Caco-2 (cell line): ENCODE measurements around the gene NOVA2. TPM values are rescaled to one million over a fixed set of nuclear protein-coding genes. Genes with fewer than 3 reads are reported as not detected.
A peak's percentile ranks its signal among the peaks of the same experiment; 100 is the strongest.

Experiments used
- BruUV-seq: library from RNA; stranded (reverse); fragments of 400-500 nt; replicated peaks from 2 replicates; lab custom pipeline; 2021; lab: Mats Ljungman, UMichigan
- CTCF ChIA-PET: fragments of 300-600 bp; sonication (Branson Sonifier 250); formaldehyde crosslinking; loops from one replicate; lab custom pipeline; 2022; ENCODE audit warnings: antibody characterized with exemption; lab: Charles Lee
- POLR2A ChIA-PET: fragments of 300-600 bp; sonication (Branson Sonifier 250); formaldehyde crosslinking; loops from one replicate; lab custom pipeline; 2022; ENCODE audit warnings: antibody characterized with exemption; lab: Charles Lee
- DNase-seq, 2 experiments: peaks; one replicate each; pipeline versions ENCODE4 v3.0.0 to v3.0.0-alpha.2; 2020 to 2022
- H3K27me3 ChIP-seq: replicated peaks from 2 replicates; pipeline ENCODE4 v1.6.0; 2011; ENCODE audit warnings: low read length; ENCODE audit not compliant: control insufficient read depth, insufficient read depth
- H3K36me3 ChIP-seq: 2 replicates; pipeline ENCODE4 v1.5.1; 2011; ENCODE audit warnings: low read length; ENCODE audit not compliant: control insufficient read depth, insufficient read depth
- H3K4me1 ChIP-seq: fragments of 250-450 bp; sonication (Bioruptor Pico); 2 replicates; pipeline ENCODE4 v1.5.1; 2020; ENCODE audit warnings: mild to moderate bottlenecking
- H3K4me3 ChIP-seq: 2 replicates; pipeline ENCODE4 v1.5.1; 2011; ENCODE audit warnings: low read depth, mild to moderate bottlenecking, control low read depth, low read length
- H3K9me3 ChIP-seq: fragments of 250-450 bp; sonication (Bioruptor Pico); 2 replicates; pipeline ENCODE4 v1.5.1; 2020; ENCODE audit warnings: mild to moderate bottlenecking, moderate library complexity
- H3K27ac Mint-ChIP-seq: one replicate; pipeline ENCODE4 v1.8.0; 2022; ENCODE audit warnings: mixed read lengths; ENCODE audit not compliant: unreplicated experiment
- H3K27me3 Mint-ChIP-seq: one replicate; pipeline ENCODE4 v1.8.0; 2022; ENCODE audit warnings: mixed read lengths; ENCODE audit not compliant: insufficient read depth, unreplicated experiment
- H3K36me3 Mint-ChIP-seq: one replicate; pipeline ENCODE4 v1.8.0; 2022; ENCODE audit warnings: mild to moderate bottlenecking, mixed read lengths; ENCODE audit not compliant: insufficient read depth, unreplicated experiment
- H3K4me1 Mint-ChIP-seq: one replicate; pipeline ENCODE4 v1.8.0; 2022; ENCODE audit warnings: low read depth, mixed read lengths; ENCODE audit not compliant: unreplicated experiment
- H3K4me3 Mint-ChIP-seq: one replicate; pipeline ENCODE4 v1.8.0; 2022; ENCODE audit warnings: mild to moderate bottlenecking, moderate library complexity, mixed read lengths; ENCODE audit not compliant: unreplicated experiment
- H3K9me3 Mint-ChIP-seq: one replicate; pipeline ENCODE4 v1.8.0; 2022; ENCODE audit warnings: mixed read lengths; ENCODE audit not compliant: unreplicated experiment
- intact Hi-C: fragments of 100-400 bp; cut with micrococcal nuclease; formaldehyde crosslinking; loops from one replicate; pipeline ENCODE4 v1.10.0; 2022; ENCODE audit not compliant: unreplicated experiment
- total RNA-seq: library from RNA; stranded (reverse); gene quantifications from 2 replicates; pipeline ENCODE4 v1.2.3, GENCODE V29; 2022
- TF ChIP-seq, protein P1 (sequence below), 2 experiments: fragments of 200-600 bp in 1 of 2; IDR thresholded peaks; 1 replicate in 1 of 2; 2 replicates in 1 of 2; pipeline versions ENCODE4 v1.5.1 to v1.8.0; 2011 to 2022; ENCODE audit warnings: antibody characterized with exemption in 1 of 2, control low read depth in 1 of 2, inconsistent platforms in 1 of 2, low read depth in 1 of 2, low read length in 1 of 2, mild to moderate bottlenecking in 1 of 2, moderate library complexity in 1 of 2; ENCODE audit not compliant: insufficient read depth in 1 of 2, severe bottlenecking in 1 of 2, unreplicated experiment in 1 of 2

Gene NOVA2
- total RNA-seq, 1 experiment from 2014 or later: 0.05 TPM

DNA sequence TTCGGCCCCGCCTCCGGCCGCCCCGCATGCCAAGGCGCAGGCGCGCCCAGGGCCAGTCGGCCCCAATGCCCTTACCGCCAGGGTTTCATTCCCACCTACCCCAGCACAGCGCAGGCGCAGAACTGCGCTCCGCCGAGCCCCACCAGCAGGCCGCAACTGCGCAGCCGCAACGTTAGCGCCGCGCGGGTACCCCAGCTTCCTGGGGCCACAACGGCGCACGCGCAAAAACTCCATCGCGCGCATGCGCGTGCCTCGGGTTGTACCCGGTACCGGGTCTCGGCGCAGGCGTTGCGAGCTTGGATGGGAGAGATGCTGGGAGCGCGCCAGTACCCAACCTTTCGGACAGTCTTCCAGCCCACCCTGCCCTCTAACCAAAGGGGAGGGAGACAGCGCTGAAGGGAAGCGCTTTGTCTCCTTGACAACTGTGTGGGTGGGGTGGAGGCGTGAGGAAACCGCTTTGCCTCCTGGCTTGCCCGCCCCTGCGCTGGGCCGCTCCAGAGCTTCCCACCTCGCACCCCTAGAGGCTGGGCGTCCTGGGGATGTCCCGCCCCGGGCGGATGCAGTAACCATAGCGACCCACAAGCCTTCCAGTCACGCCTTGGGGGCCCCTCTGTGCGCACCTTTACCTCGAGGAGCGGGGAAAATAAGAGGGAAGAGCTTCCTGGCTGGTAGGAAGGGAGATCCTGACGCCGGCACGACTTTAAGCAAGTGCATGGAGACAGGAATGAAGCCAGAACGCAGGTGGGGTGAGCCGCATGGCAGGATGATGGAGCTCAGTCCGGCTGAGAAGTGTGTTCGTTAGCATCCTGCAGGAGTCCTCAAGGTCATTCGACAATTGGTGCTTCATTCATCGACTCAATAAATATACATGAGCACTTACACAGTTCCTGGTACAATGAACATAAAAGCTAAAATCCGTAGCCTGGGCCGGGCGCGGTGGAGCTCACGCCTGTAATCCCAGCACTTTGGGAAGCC lies 70.7 kb downstream of the NOVA2 start:
- no TSS peak for BruUV-seq
- H3K4me3 Mint-ChIP-seq: peak overlapping the region; percentile 80

DNA sequence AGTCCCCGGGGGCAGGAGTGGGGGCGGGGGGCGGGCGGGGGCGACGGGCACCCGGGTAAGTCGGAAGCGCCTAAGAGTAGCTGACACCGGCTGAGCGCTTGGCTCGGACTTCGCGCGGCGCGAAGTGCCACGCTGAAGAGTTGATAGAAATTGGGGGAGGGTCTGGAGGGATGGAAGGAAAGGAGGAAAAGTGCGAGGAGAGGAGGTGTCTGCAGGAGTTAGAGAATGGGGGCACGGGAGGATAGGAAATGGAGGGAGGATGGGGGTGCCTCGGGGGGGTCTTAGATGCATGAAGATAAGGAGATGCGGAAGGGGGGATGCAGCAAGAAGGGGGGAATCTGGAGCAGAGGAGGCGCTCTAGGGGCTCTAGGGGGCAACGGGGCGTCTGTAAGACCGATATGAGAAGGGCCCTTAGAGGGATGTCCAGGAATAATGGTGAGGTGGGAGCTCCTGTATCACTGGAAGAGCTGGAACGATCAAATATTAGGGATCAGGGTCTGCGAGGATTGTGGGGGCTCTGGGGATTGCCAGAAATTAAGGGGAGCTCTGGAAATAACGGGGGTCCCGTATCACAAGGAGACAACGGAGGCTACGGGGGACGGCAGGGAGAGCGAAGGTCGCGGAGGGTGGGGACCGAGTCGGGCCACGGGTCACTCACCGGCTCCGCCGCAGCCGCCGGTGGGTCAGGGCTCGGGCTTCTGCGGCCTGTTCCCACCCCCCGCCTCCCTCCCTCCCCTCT lies 71.6 kb downstream of the NOVA2 start, which contains the start of gene MYPOP:
MYPOP (minus strand) TSS at position 702 of the 739 bp plus-strand sequence. CDS start 840 bp downstream, outside the sequence.
- ChIA-PET POLR2A (interaction anchor here (1.0 to 2.9 kb wide), 6 partner anchors 16 to 93 kb away, joined by 4 to 19 read pairs (median 8); partner anchors contain the start of genes CCDC61, FOXA3 and IRF2BP1), CTCF (interaction anchor here (0.5 to 3.4 kb wide), 10 partner anchors 16 to 528 kb away, joined by 3 to 18 read pairs (median 7); partner anchors contain the start of genes IRF2BP1, SIX5 and SYMPK)
- peak in 1 of 2 experiments; percentile 26 for DNase-seq
- H3K36me3 ChIP-seq: peaks cover 3% of the 10 kb centered on the region; the same call in 1 of the 2 replicates
- H3K4me1 ChIP-seq: peaks cover 5% of the 10 kb centered on the region
- H3K36me3 Mint-ChIP-seq: peaks cover 46% of the 10 kb centered on the region
- peak within 1 kb of the TSS; percentile 65 for H3K27ac Mint-ChIP-seq
- no peaks in the 10 kb centered on the region for H3K4me1 Mint-ChIP-seq
- TF ChIP-seq, protein P1, sequence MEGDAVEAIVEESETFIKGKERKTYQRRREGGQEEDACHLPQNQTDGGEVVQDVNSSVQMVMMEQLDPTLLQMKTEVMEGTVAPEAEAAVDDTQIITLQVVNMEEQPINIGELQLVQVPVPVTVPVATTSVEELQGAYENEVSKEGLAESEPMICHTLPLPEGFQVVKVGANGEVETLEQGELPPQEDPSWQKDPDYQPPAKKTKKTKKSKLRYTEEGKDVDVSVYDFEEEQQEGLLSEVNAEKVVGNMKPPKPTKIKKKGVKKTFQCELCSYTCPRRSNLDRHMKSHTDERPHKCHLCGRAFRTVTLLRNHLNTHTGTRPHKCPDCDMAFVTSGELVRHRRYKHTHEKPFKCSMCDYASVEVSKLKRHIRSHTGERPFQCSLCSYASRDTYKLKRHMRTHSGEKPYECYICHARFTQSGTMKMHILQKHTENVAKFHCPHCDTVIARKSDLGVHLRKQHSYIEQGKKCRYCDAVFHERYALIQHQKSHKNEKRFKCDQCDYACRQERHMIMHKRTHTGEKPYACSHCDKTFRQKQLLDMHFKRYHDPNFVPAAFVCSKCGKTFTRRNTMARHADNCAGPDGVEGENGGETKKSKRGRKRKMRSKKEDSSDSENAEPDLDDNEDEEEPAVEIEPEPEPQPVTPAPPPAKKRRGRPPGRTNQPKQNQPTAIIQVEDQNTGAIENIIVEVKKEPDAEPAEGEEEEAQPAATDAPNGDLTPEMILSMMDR (IDR thresholded peaks at IDR 0.05; ENCODE audit: insufficient read depth in 1 of 2, low read depth in 1 of 2, low read length in 1 of 2, severe bottlenecking in 1 of 2, unreplicated experiment in 1 of 2): no peak
- no peaks in the 10 kb centered on the region for H3K27me3 Mint-ChIP-seq
- no TSS peak for BruUV-seq
- H3K27me3 ChIP-seq: no peaks in the 10 kb centered on the region
- no peaks in the 10 kb centered on the region for H3K9me3 Mint-ChIP-seq
- peak within 1 kb of the TSS; percentile 80 for H3K4me3 Mint-ChIP-seq
- intact Hi-C loops: loop anchor here (1.0 to 2.0 kb wide), 2 partner anchors 9 to 25 kb away; no protein-coding TSS in a partner anchor
- H3K9me3 ChIP-seq: no peaks in the 10 kb centered on the region
- H3K4me3 ChIP-seq: peak within 1 kb of the TSS; percentile 92

More for the DNA sequence above, 70.7 kb downstream of the NOVA2 start:
- Histone ChIP-seq H3K9me3 (no peaks in the 10 kb centered on the region), H3K4me3 (peak overlapping the region; percentile 92), H3K27me3 (no peaks in the 10 kb centered on the region), H3K36me3 (peaks cover 3% of the 10 kb centered on the region; the same call in 1 of the 2 replicates), H3K4me1 (peaks cover 5% of the 10 kb centered on the region)
- no peaks in the 10 kb centered on the region for H3K9me3 Mint-ChIP-seq
- ChIA-PET POLR2A (interaction anchor here (1.0 to 2.9 kb wide), 6 partner anchors 17 to 92 kb away, joined by 4 to 19 read pairs (median 8); partner anchors contain the start of genes CCDC61, FOXA3 and IRF2BP1), CTCF (interaction anchor here (0.6 to 3.4 kb wide), 9 partner anchors 13 to 529 kb away, joined by 3 to 18 read pairs (median 6); partner anchors contain the start of genes IRF2BP1, SIX5 and SYMPK)
- intact Hi-C loops: loop anchor here (1.0 to 2.0 kb wide), 2 partner anchors 8 to 24 kb away; no protein-coding TSS in a partner anchor
- H3K27me3 Mint-ChIP-seq: no peaks in the 10 kb centered on the region
- TF ChIP-seq, protein P1 (IDR thresholded peaks at IDR 0.05; ENCODE audit: insufficient read depth in 1 of 2, low read depth in 1 of 2, low read length in 1 of 2, severe bottlenecking in 1 of 2, unreplicated experiment in 1 of 2): no peak
- H3K27ac Mint-ChIP-seq: peak overlapping the region; percentile 65
- DNase-seq: peak; percentile 98 to 100
- H3K36me3 Mint-ChIP-seq: peaks cover 44% of the 10 kb centered on the region
- no peaks in the 10 kb centered on the region for H3K4me1 Mint-ChIP-seq
